B cell (primary cell): ENCODE data around the gene ACADS.

ENCODE experiments used
- EZH2 ChIP-seq: IDR thresholded peaks from 2 replicates; pipeline ENCODE4 v1.6.1; 2012; ENCODE audit warnings: borderline replicate concordance, low read depth, mild to moderate bottlenecking, moderate library complexity, low read length; ENCODE audit not compliant: insufficient read depth, poor library complexity, severe bottlenecking
- TF ChIP-seq, protein P1 (sequence below): fragments of 200-600 bp; IDR thresholded peaks from one replicate; pipeline ENCODE4 v1.8.0; 2022; ENCODE audit warnings: antibody characterized with exemption, mild to moderate bottlenecking

DNA sequence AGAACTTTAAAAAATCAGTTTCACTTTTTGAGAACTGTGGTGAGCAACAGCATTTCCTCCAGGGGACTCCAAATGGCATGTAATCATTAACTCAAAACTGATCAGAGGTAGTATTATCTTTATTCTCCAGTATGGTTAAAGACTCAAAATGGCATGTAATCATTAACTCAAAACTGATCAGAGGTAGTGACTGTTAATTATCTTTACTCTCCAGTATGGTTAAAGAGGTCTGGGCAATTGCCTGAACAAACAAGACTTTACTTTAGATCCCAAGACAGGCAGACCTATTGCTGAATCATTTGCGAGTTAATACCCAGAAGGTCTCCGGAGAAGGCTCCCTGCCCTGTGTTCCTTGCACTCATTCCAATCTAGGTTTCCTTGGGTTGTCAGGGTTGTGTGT, 6.6 kb upstream of the ACADS start:
- TF ChIP-seq, protein P1, sequence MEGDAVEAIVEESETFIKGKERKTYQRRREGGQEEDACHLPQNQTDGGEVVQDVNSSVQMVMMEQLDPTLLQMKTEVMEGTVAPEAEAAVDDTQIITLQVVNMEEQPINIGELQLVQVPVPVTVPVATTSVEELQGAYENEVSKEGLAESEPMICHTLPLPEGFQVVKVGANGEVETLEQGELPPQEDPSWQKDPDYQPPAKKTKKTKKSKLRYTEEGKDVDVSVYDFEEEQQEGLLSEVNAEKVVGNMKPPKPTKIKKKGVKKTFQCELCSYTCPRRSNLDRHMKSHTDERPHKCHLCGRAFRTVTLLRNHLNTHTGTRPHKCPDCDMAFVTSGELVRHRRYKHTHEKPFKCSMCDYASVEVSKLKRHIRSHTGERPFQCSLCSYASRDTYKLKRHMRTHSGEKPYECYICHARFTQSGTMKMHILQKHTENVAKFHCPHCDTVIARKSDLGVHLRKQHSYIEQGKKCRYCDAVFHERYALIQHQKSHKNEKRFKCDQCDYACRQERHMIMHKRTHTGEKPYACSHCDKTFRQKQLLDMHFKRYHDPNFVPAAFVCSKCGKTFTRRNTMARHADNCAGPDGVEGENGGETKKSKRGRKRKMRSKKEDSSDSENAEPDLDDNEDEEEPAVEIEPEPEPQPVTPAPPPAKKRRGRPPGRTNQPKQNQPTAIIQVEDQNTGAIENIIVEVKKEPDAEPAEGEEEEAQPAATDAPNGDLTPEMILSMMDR, result no peak
- no peak for TF ChIP-seq EZH2
